Sigmoid colon (tissue), 7 donors: ENCODE data around the gene SNTG2. TPM values are rescaled to one million over a fixed set of nuclear protein-coding genes. Genes with fewer than 3 reads are reported as not detected.

ENCODE experiments used
- DNase-seq: peaks from one replicate; pipeline ENCODE4 v3.0.0-alpha.2; 2019
- H3K27ac ChIP-seq, 4 donors: fragments of 200-600 bp; sonication (generic); one replicate each; pipeline ENCODE4 v1.5.1; 2016 to 2019; ENCODE audit warnings: mild to moderate bottlenecking in 1 of 4
- H3K27me3 ChIP-seq, 3 donors: fragments of 200-600 bp; sonication (generic); one replicate each; pipeline ENCODE4 v1.5.1; 2019; ENCODE audit warnings: mild to moderate bottlenecking in 1 of 3
- H3K36me3 ChIP-seq, 4 donors: fragments of 200-600 bp; sonication (generic); one replicate each; pipeline ENCODE4 v1.5.1; 2016 to 2019
- H3K4me1 ChIP-seq, 4 donors: fragments of 200-600 bp; sonication (generic); one replicate each; pipeline ENCODE4 v1.5.1; 2017 to 2019
- H3K4me3 ChIP-seq, 4 donors: fragments of 200-600 bp; sonication (generic); one replicate each; pipeline ENCODE4 v1.5.1; 2017 to 2019; ENCODE audit warnings: mild to moderate bottlenecking in 2 of 4, moderate library complexity in 1 of 4
- H3K9me3 ChIP-seq, 4 donors: fragments of 200-600 bp in 3 of 4; sonication (generic) in 3 of 4; one replicate each; pipeline versions ENCODE4 v1.5.1 to v1.6.1; 2013 to 2019
- EP300 ChIP-seq, 4 donors: sonication (generic); formaldehyde crosslinking; IDR thresholded peaks; one replicate each; pipeline ENCODE4 v1.6.1; 2017; ENCODE audit warnings: antibody characterized with exemption in 4 of 4
- POLR2A ChIP-seq, 2 donors: fragments of 450-650 bp; IDR thresholded peaks; one replicate each; pipeline ENCODE4 v1.6.1; 2016; ENCODE audit warnings: antibody characterized with exemption in 2 of 2, mild to moderate bottlenecking in 2 of 2, moderate library complexity in 2 of 2
- POLR2AphosphoS5 ChIP-seq, 4 donors: sonication (generic); formaldehyde crosslinking; IDR thresholded peaks; one replicate each; pipeline ENCODE4 v1.6.1; 2017; ENCODE audit warnings: antibody characterized with exemption in 4 of 4
- WGBS, 2 donors: extraction: QIAGEN DNeasy Blood & Tissue Kit; methylation state at CpG; one replicate each; pipeline ENCODE4 v1.1.7; 2013; 5-methylcytosine and 5-hydroxymethylcytosine counted together
- intact Hi-C: fragments of 100-400 bp; cut with DNase I; formaldehyde crosslinking; loops from one replicate; pipeline ENCODE4 v1.15.1; 2023
- polyA plus RNA-seq, 3 donors: library from polyadenylated mRNA; stranded (reverse); fragments of 200-250 nt; gene quantifications; one replicate each; pipeline ENCODE4 v1.2.3, GENCODE V29; 2013
- total RNA-seq, 4 donors: library from RNA; depleted of rRNA; stranded (reverse); fragments of >200 nt; gene quantifications; one replicate each; pipeline ENCODE4 v1.1.0, GENCODE V29; 2016
- TF ChIP-seq, protein P1 (sequence below), 4 experiments: fragments of 450-650 bp in 3 of 4; fragments of 200-600 bp in 1 of 4; IDR thresholded peaks; one replicate each; pipeline ENCODE4 v1.5.1; 2016 to 2019; ENCODE audit warnings: antibody characterized with exemption in 4 of 4, mild to moderate bottlenecking in 3 of 4, moderate library complexity in 2 of 4
- donor health status: healthy with polysubstance abuse.
- donor health status: Bipolar disorder and iron deficiency.
- donor health status: healthy.

The SNTG2 gene
- total and polyA plus RNA-seq, 7 donors, result 0.60 to 5.2 (median 1.9) TPM; not detected in 1

DNA sequence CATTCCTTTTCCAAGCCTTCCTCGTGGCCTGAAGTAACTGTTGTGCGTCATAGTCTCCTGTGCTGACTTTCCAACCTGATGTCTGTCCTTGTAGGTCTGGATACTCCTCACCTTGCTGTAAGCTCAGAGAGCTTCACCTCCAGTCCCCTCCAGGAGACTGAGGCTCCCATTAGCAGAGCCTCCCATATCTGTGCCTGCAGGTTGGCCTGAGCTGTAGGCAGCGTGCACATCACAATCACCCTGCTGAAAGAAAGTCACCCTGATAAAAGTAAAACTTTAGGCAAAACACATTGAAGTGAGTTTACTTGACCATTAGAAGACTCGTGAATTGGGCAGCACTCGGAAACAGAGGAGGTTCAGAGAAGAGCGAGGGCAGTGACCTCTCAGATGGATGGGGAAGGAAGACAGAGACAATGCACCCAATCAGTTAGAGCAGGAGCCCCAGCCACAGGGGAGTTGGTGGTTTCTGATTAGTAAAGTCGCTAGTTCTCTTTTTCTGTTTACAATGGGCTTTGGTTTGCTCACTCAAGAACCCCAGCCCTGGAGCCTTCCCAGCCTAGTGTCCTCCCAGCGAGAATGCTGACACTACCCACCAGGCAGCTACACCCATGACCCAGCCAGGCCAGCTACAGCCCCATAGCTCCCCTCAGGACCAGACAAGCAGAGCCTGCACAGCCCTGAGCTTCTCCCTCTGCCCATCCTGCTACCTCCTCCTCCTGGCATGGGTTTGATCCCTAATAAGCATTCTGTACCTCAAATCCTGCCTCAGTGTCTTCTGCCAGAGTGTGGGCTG, 450.5 kb downstream of the SNTG2 start:
- Histone ChIP-seq H3K4me3 (no peak overlapping the region), H3K27me3 (no peaks in the 10 kb centered on the region), H3K9me3 (no peaks in the 10 kb centered on the region), H3K27ac (no peak overlapping the region), H3K36me3 (no peaks in the 10 kb centered on the region), H3K4me1 (no peaks in the 10 kb centered on the region)
- no peak for DNase-seq
- TF ChIP-seq, protein P1, sequence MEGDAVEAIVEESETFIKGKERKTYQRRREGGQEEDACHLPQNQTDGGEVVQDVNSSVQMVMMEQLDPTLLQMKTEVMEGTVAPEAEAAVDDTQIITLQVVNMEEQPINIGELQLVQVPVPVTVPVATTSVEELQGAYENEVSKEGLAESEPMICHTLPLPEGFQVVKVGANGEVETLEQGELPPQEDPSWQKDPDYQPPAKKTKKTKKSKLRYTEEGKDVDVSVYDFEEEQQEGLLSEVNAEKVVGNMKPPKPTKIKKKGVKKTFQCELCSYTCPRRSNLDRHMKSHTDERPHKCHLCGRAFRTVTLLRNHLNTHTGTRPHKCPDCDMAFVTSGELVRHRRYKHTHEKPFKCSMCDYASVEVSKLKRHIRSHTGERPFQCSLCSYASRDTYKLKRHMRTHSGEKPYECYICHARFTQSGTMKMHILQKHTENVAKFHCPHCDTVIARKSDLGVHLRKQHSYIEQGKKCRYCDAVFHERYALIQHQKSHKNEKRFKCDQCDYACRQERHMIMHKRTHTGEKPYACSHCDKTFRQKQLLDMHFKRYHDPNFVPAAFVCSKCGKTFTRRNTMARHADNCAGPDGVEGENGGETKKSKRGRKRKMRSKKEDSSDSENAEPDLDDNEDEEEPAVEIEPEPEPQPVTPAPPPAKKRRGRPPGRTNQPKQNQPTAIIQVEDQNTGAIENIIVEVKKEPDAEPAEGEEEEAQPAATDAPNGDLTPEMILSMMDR (IDR thresholded peaks at IDR 0.05), result no peak
- TF ChIP-seq POLR2AphosphoS5 (IDR thresholded peaks at IDR 0.05) (no peak), EP300 (IDR thresholded peaks at IDR 0.05) (no peak), POLR2A (IDR thresholded peaks at IDR 0.05) (no peak)
- WGBS, 2 donors, result 63 to 71% methylated on average over 8 of the region's 8 CpGs
- intact Hi-C loops, result no loop called here

DNA sequence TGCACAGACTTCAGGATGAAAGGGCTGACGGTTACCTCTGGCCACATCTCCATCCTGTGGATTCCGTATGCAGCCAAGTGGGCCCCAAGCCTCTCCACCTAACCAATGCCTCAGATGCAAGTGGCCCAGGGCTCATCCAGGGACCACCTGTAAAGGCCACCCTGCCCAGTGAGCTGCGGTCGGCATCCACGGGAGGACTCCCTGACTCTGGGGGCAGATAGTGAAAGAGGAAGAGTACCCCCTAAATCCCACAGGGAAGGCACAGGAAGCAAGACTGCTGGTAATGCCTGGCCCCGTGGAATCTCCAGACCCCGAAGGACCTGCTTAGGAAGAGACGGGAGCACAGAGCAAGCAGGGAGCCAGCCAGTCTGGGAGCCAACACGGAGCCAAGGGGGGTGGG, 451.4 kb downstream of the SNTG2 start:
- 82 to 89% methylated on average over 9 of the region's 9 CpGs for WGBS, 2 donors

DNA sequence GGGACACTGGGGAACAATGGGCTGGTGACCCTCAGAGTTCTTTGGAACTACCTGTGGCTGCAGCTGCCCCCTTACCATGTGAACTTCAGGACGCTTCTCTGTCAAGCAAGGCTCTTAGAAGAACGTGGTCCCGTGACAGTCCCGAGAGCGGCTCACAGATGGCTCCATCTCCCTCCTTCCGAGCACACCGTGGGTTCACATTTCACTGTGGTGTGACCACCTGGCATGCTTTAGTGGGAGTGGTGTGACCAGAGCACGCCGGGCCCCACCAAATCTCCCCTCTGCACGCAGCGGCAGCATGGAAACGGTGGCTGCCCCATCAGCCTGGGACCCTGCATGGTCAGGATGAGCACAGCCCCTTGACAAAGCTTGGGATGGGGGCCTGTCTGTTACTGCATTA, 452.9 kb downstream of the SNTG2 start:
- intact Hi-C loops, result no loop called here
- Histone ChIP-seq H3K27me3 (no peaks in the 10 kb centered on the region), H3K4me1 (no peaks in the 10 kb centered on the region), H3K36me3 (no peaks in the 10 kb centered on the region), H3K4me3 (no peak overlapping the region), H3K9me3 (no peaks in the 10 kb centered on the region), H3K27ac (no peak overlapping the region)
- 91 to 93% methylated on average over 12 of the region's 12 CpGs for WGBS, 2 donors
- TF ChIP-seq, protein P1 (IDR thresholded peaks at IDR 0.05), result no peak
- no peak for TF ChIP-seq EP300 (IDR thresholded peaks at IDR 0.05)
- no peak for TF ChIP-seq POLR2AphosphoS5 (IDR thresholded peaks at IDR 0.05)
- TF ChIP-seq POLR2A (IDR thresholded peaks at IDR 0.05), result no peak
- DNase-seq, result no peak

More for the DNA sequence above, 451.4 kb downstream of the SNTG2 start:
- Histone ChIP-seq H3K4me3 (no peak overlapping the region), H3K36me3 (no peaks in the 10 kb centered on the region), H3K27ac (no peak overlapping the region), H3K9me3 (no peaks in the 10 kb centered on the region), H3K27me3 (no peaks in the 10 kb centered on the region), H3K4me1 (no peaks in the 10 kb centered on the region)
- no peak for TF ChIP-seq POLR2AphosphoS5 (IDR thresholded peaks at IDR 0.05)
- TF ChIP-seq, protein P1 (IDR thresholded peaks at IDR 0.05), result no peak
- TF ChIP-seq POLR2A (IDR thresholded peaks at IDR 0.05), result no peak
- TF ChIP-seq EP300 (IDR thresholded peaks at IDR 0.05), result no peak
- no peak for DNase-seq
- intact Hi-C loops, result no loop called here

DNA sequence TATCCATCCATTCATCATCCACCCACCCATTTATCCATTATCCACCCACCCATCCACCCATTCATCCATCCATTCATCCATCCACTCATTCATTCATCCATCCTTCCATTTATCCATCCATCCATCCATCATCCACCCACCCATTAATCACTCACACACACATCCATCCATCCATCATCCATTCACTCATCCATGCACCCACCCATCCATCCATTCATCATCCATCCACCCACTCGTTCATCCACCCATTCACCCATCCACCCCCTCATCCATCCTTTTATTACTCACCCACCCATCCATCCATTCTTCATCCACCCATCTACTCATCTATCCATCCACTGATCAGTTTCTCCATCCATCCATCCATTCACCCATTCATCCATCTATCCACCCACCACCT, 454.5 kb downstream of the SNTG2 start:
- no peaks in the 10 kb centered on the region for H3K36me3 ChIP-seq
- DNase-seq, result no peak
- H3K4me3 ChIP-seq, result no peak overlapping the region
- H3K27ac ChIP-seq, result no peak overlapping the region
- H3K27me3 ChIP-seq, result no peaks in the 10 kb centered on the region
- TF ChIP-seq, protein P1 (IDR thresholded peaks at IDR 0.05), result no peak
- TF ChIP-seq POLR2A (IDR thresholded peaks at IDR 0.05) (no peak), EP300 (IDR thresholded peaks at IDR 0.05) (no peak), POLR2AphosphoS5 (IDR thresholded peaks at IDR 0.05) (no peak)
- H3K4me1 ChIP-seq, result no peaks in the 10 kb centered on the region
- H3K9me3 ChIP-seq, result no peaks in the 10 kb centered on the region
- 80 to 88% methylated on average over 1 of the region's 1 CpG for WGBS, 2 donors
- intact Hi-C loops, result no loop called here
